HG03103 (cell line): Measurements from ENCODE around the gene SRRM2.
A peak's percentile ranks its signal among the peaks of the same experiment; 100 is the strongest.

Experiments used
- ATAC-seq: cut with Tn5 transposase; IDR thresholded peaks from one replicate; pipeline ENCODE4 v1.9.1; 2021; ENCODE audit warnings: low read depth; ENCODE audit not compliant: unreplicated experiment

The SRRM2 gene

DNA sequence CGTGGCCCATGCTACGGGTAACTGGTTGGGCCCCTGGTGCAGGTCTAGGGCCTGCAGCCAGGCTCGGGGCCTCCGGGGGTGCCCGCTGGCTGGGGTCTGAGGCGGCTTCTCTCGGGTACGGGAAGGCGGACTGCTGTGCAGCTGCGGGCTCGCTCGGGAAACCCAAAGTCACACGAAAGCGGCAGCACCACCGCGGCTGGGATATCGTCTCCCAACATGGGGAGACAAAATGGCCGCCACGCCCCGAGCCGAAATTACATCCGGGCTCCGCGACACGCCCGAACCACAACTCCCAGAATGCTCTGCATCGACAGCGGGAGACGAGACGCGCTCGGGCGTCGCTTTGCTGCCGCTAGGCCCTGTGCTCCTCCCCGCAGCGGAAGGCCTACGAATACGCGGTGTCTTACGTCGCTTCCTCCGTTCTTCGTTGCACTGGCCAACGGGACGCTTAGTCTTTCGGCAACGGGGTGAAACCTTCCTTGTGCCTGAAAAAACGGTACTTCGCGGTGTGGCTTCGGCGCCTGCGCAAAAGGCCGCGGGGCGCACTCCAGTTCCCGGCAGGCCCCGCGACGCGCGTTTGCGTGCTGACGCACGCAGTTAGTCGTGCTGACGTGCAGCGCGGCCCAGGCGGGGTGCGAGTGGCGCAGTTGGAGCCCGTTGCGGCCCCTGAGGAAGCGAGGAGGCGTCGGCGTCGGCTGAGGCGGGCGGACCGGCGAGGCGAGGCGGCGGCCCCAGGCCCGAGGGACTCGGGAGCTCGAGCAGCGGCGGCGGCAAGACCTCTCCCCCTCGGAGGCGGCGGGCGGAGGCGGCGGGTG is at the start of gene SRRM2:
SRRM2 (plus strand) TSS at position 604 of the 815 bp plus-strand sequence. CDS start 3,727 bp downstream, outside the sequence.
- peak; percentile 67 for ATAC-seq

DNA sequence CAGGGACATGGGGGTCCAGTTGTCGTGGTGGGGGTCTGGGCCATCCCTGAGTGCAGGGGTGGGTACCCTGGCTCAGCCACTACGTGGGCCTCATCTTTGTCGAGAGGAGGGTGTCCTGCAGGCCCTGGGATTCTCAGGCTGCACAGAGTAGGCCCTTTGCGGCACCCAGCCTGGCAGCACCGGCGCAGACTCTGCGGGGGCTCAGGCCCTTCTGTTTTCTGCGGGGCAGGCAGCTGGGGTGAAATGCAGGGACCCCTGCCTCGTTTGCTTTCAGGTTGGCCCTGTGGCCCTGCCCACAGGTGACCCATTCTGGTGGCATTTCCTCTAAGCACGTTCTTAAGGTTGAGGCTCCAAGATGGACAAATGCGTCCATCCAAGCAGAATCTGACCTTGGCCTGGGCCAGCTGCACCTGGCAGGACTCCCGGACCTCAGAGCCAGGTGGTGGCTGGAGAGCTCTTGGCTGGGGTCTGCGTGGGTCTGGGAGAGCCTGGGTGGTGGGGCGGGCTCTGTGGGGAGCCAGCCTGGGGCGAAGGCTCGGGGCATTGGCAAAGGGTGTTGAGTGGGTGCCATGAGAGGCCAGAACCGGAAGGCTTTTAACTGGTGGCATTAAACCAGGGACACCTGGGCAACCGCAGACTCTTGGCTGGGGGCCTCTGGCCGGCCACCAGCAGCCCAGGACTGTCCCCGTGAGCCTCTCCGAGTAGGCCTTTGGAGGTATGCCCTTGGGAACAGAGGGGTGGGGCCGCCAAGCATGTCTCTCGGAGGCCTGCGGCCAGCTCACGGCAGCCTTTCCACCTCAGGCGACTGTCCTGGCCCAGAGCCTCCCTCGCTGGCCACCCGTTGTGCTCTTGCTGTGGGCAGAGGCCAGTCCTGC is 49.3 kb upstream of the SRRM2 start:
- no peak for ATAC-seq

GRCh38 chr16:2704166-2704982 is 48.1 kb upstream of the SRRM2 start:
- ATAC-seq, result no peak

DNA sequence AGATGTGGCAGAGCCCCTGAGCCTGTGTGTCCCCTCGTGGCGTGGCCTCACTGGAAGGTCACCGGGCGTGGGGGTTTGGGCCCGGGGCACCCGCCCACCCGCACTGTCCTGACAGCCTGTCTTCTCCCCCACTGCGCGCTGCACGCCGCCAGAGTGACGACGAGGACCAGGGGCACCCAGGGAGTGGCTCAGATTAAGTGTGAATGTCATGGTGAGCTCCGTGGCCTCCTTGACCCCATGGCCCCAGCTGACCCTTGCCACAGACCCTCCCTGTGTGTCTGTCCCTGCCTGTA is 47.5 kb upstream of the SRRM2 start:
- ATAC-seq, result no peak

DNA sequence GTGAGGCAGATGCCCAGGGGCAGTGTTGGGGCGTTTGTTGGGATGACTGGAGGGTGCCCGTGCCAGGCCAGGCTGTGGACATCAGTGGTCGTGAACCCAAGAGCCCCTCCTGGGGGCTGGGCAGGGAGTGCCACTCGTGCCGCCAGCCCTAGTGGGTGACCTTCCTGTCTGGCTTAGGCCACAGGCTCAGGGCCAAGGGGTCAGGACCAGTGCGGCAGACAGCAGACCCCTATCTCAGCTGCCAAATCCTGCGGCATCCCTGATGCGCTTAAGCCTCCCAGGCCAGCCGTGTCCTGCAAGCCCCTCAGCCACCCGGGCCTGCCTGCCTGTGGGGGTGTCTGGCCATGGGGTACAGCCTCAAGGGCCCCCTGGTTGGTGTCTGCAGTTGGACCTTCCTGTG is 47.1 kb upstream of the SRRM2 start:
- no peak for ATAC-seq

- ATAC-seq, result no peak
Observed at GRCh38 chr16:2706085-2706484, 46.4 kb upstream of the SRRM2 start.

DNA sequence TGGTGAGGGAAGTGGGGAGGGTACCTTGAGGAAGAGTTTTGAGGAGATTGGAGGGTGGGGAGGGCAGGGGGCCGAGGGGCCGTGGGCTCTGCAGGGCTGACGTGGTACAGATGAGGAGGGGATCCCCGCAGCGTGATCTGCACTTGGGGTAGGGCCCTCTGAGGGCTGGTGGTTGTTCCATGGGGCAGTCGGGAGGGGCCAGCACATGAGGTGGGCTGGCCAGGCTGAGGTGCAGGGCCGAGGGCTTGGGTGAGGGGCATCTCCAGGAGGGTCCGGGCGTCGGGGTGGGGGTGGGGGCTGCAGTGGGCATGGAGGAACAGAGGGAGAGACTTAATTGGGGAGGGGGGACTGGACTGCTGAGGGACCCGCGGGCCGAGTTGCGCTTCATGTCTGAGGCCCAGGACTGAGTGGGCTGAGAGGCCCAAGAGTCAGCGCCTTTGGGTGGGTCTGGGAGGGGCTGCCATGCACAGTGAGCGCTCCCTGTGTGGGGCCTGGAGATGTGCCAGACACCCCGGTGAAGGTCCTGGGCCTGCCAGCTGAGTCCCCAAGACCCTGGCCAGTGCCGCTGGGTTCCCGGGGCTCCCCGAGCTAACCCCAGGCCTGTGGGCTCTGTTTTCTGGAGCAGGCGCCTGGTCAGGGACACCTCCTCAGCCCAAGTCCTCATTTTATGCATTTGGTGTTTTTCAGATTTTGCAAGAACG is 45.7 kb upstream of the SRRM2 start:
- ATAC-seq, result no peak

DNA sequence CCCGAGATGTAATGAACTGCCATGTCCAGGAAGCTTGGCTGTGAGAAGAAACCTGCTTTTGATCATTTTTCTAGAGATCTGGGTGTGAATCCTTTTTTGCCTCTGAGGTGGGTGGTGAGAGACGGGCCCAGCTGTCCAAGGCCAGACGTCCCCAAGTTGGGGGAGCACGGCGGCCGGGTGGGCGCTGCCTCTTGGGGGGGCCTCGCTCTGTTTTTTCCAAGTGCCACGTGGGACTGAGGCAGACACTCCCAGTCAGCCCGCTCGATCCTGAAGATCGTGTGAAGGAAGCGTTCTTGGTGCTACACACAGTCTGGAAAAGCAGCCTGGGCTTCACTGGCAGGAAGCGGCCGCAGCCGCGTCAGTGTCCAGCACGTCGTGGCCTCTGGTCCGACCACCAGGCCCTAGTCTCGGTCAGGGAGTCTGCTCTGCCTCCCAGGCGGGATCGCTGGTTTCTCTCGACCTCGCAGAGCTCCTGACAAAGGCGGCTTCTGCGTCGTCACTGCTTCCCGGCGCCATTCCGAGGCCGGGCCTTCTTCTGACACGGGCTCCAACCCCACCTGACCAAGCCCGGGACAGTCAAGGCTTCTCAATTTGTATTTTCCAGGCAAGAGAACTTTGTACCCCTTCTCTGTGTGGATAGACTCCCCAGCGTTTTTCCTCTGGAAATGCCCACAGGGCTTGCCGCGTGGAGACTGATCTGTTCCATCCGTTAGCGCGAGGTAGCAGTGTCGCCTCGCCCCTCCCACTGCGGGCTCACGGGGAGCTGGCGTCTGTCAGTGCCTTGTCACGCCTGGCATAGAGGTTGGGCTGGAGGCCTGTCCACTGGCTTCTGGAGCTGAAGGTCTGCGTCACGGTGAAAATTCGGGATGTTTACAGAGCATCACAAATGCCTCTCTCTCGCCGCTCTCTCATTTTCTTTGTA is 44.8 kb upstream of the SRRM2 start:
- no peak for ATAC-seq

DNA sequence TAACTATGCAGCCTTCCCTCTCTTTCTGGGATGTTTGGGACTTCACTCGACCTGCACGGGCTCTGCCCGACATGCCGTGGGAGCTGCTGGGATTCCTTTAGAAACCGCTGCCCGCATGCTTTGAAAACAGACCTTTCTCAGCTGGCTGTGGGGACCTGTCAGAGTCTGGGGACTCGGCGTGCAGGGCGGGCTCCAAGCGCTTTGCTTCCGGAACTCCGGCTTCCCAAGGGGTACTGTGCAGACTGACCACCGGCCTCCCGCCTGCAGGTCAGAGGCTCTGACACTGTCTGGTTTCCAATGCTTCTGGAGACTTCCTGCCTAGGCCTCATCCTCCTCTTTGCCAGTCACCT is 44.2 kb upstream of the SRRM2 start:
- ATAC-seq, result no peak

DNA sequence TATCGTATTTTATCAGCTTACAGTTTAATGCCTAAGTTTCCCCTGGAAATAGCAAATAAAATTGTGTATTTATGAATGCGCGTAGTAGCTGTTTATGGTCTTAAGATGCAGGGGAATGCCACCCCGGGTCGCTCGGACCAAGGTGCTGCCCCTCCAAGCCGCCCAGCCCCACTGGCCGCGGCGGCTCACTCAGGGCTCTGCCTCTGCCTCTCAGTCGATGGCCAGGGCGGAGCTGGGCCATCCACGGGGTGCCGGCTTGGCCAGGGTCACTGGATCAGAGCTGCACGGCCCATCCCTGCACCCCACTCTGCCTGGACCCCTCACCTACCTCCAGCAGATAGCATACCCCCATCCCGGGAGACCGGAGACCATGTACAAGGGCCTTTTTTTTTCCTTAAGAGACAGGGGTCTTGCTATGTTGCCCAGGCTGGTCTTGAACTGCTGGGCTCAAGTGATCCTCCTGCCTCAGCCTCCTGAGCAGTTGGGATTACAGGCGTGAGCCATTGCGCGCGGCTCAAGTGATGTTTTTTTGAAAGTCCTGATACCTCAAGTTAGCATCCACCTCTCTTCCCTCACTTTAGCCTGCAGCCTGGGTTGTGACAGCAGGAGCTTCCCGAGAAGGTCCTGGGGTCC is 43.4 kb upstream of the SRRM2 start:
- ATAC-seq, result no peak

DNA sequence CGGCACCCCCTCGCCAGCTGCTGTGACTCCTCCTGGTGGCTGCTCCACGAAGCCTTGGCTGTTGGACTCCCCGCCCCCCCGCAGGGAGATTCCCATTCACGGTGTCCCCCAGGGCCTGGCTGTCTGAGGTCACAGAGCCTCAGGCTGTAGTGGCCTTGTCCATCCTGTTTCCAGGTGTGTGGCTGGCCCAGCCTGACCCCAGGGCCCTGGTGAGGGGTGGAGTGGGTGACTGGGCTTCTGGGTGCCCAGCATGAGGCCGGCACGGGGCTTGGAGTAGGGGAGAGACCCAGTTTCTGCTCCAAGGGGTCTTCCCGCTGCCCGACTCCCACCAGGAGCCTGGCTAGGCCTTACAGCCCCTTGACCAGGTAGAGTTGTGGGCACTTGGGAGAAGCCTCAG is 42.9 kb upstream of the SRRM2 start:
- ATAC-seq, result no peak

DNA sequence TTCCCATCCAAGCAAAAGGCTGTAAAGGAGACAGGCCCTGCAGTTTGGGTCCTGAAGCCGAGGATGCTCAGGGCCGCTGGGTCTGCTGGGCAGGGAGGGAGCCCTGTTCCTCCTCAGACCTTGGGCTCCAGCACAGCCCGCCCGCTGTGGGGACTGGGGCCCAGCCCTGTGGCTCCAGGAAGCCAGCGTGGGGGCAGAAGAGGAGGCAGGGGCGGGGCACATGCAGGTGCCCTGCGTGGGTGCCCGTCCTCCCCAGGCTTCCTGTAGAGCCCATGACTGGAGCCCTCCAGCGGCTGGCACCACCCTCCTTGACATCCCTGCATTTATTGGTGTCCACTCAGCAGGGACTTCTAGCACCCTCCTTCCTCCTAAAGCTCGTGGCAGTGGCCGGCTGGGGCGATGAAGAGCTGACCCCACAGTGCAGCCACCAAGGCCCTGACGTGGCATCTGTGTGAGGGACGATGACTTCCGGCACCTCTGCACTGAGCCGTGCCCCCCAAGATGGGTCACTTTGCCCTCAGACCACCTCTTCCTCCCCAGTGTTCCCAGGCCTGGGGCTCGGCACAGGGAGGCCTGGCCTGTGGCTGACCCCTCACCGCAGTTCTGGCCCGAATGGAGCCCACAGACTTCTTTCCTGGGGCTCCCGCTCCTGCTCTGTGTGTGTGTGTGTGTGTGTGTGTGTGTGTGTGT is 42.3 kb upstream of the SRRM2 start:
- no peak for ATAC-seq

GRCh38 chr16:2710711-2711231 is 41.7 kb upstream of the SRRM2 start:
- no peak for ATAC-seq

DNA sequence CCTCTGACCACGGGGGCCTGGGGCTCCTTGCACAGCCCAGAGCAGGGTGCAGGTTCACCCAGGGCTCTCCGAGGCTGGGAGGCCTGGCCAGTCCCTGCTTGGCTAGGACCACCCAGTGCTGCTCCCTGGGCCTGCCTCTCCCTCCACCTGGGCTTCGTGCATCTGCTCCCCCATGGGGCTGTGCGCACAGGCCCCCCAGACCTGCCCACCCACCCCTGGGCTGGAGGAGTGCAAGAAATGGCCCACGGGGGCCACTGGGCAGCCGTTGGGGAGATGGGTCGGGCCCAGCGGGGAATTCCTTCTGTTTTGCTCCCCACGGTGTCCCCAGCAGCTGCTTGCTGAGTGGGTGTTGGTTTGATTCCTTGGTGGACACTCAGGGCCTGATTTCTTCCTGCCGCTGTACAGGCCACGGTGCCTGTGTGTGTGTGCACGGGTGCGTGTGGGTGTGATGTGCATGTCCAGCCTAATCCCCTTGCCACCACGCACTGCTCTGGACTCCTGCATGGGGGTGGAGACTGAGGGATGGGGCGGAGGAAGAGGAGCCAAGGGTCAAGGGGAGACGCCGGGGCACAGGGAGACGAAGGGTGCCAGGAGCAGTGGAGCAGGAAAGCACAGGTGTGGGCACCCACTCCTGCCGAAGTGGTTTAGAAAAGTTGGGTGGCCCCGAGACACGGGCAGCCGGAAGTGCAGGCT is 40.9 kb upstream of the SRRM2 start:
- ATAC-seq, result no peak

- no peak for ATAC-seq
Observed at GRCh38 chr16:2712063-2712441, 40.4 kb upstream of the SRRM2 start.

- no peak for ATAC-seq
Observed at GRCh38 chr16:2712546-2712945, 39.9 kb upstream of the SRRM2 start.

GRCh38 chr16:2713523-2713922 is 38.9 kb upstream of the SRRM2 start:
- no peak for ATAC-seq
